GM19372 (cell line): Measurements from ENCODE around the gene IFIT1.
A peak's percentile ranks its signal among the peaks of the same experiment; 100 is the strongest.

Experiments used
- ATAC-seq: cut with Tn5 transposase; IDR thresholded peaks from one replicate; pipeline ENCODE4 v1.9.1; 2021; ENCODE audit warnings: mild to moderate bottlenecking, low read depth, moderate library complexity; ENCODE audit not compliant: unreplicated experiment

The IFIT1 gene, protein sequence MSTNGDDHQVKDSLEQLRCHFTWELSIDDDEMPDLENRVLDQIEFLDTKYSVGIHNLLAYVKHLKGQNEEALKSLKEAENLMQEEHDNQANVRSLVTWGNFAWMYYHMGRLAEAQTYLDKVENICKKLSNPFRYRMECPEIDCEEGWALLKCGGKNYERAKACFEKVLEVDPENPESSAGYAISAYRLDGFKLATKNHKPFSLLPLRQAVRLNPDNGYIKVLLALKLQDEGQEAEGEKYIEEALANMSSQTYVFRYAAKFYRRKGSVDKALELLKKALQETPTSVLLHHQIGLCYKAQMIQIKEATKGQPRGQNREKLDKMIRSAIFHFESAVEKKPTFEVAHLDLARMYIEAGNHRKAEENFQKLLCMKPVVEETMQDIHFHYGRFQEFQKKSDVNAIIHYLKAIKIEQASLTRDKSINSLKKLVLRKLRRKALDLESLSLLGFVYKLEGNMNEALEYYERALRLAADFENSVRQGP

DNA sequence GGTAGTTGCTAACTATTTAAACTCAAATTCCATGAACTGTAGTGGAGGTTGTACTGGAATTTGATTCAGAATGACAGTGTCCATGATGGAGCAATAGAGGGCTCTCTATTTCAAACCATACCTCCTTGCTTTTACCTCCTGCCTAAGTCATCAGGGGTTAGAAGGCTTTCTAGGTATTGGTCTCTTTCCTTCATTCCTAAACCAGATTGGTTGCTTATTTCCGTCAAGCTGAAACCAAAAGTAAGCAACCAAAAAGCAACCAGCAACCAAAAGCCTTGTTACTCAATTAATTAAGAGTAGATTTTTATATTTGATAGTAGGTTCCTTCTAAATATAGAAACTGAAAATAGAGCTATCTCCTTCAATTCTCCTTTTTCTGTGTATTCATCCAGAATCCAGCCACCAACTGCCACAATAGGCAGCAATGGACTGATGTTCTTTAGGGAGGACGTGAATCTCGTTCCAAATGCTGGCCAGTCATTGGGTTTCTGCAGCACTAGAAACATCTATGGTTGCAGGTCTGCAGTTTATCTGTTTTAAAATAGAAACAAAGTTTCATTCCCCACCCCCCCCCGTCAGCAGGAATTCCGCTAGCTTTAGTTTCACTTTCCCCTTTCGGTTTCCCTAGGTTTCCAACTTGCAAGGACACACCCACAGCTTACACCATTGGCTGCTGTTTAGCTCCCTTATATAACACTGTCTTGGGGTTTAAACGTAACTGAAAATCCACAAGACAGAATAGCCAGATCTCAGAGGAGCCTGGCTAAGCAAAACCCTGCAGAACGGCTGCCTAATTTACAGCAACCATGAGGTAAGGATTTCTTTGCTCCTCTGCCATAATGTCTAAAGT lies at the start of gene IFIT1:
TSS of gene IFIT1 (plus strand) at position 717 of the 850 bp plus-strand sequence. CDS start at position 807, 90 bp downstream.
- peak; percentile 87 for ATAC-seq

DNA sequence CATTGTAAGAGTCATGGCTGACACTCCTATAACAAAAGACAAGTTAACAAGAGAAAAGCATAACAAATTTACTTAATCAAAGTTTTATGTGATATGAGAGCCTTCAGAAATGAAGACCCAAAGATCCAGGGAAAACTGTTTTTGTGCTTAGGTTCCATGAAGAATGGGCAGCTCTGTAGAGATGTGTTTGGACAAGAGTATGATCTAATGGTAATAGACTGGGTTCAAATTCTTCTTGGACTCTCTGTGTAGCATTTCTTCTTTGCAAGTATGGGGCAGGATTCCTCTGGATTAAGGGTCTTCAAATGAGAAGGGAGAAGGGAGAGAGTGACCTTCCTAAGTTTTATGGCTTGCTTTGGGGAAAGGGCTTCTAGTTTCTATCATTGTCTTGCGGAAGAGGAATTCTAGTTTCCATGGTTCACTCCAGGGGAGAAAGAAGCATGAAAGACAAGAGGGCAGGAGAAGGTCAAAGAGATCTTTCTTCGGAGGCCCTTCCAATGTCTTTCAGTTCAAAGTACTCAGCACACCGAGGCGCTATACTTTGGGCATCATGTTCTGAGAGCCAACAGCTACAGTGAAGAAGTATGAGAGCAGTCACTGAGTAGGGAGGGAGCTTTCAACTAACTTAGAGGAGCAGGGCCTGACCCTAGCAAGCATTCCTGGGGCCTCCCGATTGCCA lies 49.2 kb upstream of the IFIT1 start:
- ATAC-seq = no peak

DNA sequence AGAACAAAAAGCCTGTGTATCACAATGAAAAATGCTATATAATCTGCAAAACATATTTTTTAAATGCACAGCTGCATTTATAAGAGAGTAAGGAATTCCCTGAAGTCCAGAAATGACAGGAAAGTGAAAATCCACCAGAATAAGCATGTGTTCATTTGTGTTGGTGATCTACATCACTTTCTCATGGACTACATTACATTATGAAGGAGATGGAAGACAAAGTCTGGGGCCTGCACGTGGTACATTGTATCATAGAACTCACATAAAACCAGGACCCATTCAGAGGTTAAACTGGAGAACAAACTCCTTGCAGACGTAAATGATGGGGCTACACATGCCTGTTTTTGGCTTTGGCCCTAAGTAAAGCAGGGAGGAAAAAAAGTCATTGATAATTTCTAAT lies 48.3 kb upstream of the IFIT1 start:
- no peak for ATAC-seq

DNA sequence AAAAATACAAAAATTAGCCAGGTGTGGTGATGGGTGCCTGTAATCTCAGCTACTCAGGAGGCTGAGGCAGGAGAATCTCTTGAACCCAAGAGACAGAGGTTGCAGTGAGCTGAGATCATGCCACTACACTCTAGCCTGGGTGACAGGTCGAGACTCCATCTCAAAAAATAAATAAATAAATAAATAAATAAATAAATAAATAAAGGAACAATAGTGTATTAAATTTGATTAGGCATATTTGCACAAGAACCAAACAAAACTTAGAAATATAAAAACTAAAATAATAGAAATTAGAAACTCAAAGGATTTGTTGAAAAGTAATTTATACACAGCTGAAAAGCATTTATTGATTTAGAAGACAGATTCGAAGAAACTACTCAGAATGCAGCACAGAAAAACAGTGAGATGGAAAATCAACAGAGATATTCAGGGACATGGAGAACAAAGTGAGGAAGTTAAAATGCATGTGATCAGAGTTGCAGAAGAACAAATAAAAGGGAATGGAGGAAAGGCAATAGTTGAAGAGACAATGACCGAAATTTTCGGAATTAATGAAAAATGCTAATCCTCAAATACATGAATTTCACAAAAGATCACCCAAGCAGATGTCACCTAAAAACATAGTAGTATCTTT lies 46.9 kb upstream of the IFIT1 start:
- no peak for ATAC-seq

DNA sequence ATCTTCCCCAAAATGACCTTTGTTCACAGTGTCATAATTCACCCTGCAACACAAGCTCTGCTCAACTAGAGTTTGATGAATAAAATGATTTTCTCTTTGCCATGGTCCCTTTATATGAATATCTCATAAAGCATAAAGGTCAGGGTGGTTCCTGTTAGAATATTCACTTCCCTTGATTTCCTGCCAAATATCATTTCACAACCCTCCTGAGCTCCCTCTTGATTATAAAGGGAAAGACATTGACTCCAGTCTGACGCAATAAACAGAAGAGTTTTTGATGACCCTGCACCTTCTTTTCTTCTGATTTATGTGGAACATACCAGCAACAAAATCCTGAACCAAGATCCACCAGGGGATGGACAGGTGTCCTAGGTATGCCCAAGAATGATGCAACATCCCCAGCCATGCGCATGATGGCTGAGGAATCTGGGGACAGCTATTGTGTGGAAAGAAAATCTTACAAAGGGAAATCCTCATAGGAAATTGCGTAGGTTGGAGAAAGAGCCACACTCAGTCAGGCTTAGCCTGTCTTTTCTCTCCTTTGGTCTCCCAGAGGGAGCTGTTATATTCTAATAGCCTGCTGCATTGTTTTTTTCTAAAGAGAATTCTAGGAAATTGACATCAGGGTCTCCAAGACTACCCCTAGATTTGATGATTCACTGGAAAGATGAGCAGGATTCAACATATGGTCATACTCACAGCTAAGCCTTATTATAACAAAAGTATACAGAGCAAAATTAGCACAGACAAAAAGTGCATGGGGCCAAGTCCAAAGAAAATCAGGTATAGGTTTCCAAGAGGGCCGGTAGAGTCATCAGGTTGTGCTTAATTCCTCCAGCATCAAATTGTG lies 45.8 kb upstream of the IFIT1 start:
- ATAC-seq = no peak

DNA sequence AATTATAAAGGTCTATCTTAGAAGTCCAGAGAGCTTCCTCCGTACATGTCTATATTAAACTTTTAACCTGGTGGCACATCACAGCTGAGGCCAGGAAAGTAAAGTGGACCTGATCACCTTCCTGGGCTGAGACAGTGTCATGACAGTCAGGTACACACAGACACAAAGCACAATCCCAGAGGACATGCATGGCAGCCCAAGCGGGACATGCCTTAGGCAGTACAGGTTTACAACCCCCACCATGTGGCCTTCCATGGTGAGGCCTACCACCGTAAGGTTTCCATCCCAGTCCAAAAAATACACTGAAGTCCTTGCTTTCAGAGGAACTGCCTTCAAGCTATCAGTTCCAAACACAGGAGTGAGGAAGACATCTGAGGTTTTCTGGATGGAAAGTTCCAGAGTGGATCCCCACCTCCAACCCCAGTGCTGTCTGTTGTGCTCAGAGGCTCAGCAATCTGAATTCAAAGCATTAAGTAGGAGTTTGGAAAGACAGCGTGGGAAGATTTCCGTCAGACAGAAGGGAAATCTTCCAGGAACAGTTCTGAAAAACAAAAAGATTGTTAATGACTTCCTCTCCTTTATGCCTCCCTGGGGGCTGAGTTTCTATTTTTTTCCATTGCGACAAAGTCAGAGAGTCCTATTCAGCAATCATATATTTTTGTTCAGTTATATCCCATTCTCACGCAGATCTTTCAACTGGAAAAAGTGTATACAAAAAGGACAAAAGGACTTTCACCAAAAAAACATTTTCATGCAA lies 44.5 kb upstream of the IFIT1 start:
- ATAC-seq = no peak

DNA sequence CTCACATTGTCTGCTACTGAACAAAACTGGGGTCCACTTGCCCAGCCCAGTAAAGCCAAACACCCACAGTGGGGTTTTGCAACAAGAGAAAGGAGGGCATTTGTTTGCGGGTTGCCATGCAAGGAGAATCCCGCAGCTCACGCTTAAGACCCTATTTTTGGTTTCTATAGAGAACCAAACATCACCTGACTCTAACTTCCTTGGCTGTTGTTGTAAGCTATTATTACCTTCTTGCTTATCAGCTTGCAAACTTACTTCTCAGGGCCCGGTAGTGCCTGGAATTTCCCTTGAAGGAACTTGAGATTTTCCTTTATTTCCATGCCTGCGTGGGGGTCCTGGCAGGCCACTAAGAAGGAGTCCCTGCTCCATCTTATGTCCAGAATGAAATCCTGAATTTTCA lies 43.9 kb upstream of the IFIT1 start:
- ATAC-seq = no peak

DNA sequence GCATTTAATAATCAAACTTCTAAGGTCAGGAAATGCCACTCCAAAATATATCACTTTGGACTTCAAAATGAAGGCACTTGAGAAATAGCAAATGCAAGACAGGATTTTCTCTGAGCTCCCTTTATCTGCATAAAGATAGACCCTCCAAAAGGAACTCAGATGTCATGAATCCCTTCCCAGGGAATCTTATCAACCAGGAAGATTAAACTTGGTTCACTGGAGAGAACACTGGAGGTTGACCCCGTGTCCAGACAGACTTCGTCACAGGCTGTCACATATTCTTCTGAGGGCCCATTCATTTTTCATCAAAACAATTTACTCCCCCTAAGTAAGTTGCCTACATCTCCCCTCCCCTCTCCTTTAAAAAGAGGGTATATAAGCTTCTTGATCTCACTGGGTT lies 43.4 kb upstream of the IFIT1 start:
- no peak for ATAC-seq

DNA sequence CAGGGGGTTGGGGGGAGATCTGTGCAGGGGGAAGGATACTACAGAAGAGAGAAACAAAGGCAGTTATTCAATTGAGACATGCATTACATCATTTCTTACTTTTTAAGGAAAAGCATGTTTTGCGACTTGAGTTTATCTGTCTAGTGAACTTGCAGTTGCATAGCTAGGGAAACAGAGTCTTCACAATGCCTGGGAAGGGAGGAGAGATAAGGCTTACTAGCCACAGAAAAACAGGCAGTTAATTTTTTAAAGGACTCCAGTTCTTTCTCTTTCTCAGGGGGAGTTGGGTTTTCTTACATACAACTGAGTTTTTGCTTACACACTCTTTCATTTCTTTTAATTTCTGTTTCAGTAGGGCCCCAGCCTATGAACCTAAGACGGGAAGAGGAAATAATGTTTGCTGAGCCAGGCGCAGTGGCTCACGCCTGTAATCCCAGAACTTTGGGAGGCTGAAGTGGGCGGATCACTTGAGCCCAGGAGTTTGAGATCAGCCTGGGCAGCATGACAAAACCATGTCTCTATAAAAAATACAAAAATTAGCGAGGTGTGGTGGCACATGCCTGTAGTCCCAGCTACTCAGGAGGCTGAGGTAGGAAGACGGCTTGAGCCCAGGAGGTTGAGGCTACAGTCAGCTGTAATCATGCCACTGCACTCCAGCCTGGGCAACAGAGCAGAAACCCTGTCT lies 41.6 kb upstream of the IFIT1 start:
- peak; percentile 41 for ATAC-seq

DNA sequence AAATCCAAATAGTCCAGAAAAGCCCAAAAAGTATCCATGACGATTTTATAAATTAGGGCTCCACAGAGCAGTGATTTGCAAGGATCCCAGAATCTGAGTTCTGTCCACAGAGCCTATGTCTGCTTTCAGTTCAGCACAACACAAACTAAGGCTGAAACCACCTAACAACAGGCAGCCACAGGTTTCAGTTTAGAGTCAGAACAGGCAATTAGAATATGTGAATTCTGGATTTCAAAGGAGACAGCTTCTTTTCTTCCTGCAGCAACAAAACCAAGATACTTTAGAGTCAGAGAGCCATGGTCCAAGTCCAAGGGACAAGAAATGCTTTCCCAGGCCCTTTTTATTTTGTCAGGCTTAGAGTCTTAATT lies 41.0 kb upstream of the IFIT1 start:
- peak; percentile 82 for ATAC-seq

DNA sequence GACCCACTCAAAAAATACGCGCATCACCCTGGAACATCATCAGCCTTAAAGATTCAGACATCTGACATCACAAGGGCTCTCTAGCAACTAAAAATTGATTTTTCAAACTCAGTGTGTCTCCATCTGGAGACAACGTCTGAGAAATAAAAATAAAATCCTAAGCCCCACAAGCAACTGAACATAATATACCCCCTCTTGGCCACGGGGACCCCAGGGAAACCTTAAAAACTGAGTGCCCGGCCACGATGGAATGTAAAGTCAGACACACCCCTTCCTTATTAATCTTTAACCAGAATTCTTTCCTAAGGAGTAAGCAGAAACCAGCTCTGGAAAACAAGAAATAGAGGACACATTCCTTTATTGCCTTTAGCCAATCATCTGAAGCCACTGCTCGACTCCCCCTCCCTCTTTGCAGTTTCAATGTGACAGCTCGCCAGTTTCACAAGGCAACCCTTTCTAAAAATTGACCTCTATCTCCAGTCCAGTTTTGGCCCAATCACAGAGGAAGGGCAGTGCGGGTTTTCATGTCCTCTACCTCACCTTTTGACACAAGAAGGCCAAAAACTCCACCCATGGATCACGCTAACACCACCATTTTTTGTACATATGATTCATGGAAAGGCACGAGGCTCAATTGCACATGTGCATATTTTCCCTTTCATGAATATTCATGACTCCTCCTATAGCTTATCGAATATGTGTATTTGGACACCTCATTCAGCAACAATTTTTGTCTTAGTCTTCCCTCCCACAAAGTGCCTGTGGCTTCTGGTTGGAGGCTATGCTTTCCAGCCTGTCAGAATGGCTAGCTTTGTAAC lies 40.4 kb upstream of the IFIT1 start:
- ATAC-seq = peak; percentile 46

DNA sequence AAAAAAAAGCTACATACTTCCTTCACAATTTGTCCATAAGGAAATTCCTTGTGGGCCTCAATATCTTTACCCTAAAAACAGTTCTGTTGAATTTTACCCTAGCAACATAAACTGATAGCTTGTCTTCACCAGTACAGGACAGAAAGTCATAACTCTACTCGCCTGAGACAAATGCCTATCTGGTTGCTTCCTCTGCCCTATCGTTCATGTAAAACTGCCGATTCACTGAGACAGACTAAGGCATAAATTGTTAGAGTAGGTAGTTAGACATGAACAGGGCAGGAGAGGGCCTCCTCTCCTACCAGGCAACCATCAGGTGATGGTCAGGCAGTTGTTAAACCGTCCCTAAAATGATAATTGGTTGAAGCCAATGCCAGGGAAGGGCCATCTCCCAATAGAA lies 39.6 kb upstream of the IFIT1 start:
- no peak for ATAC-seq

DNA sequence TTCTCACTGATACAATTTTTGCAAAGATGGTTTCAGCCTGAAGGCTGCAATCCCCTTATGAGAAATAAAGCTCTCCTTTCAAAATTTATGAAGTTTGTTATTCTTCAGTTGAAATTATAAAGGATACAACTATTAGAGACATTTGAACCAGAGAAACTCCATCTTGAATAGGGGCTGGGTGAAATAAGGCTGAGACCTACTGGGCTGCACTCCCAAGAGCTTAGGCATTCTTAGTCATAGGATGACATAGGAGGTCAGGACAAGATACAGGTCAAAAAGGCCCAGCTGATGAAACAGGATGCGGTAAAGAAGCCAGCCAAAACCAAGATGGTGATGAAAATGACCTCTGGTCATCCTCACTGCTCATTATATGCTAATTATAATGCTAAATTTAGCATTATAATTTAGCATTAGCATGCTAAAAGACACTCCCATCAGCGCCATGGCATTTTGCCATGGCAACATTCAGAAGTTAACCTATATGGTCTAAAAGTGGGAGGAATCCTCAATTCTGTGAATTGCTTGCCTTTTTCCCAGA lies 37.0 kb upstream of the IFIT1 start:
- ATAC-seq = no peak

DNA sequence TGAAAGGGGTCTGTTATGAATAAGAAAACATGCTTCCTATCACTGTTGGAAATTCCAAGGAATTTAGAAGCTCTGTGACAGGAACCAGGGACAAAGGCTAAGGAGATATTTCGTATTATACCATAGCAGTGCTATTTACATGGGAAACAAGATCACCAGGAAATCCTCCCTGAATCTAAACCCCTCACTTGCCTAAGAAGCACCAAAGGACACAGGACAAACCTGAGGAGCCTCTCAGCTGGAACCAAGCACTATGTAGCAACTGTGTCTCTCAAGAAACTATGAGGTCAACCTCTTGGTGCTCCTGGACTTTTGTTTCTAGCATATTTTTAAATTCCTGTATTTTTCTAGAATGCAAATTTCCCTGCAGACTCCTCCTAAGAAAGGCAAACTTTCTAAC lies 35.3 kb upstream of the IFIT1 start:
- ATAC-seq = no peak

DNA sequence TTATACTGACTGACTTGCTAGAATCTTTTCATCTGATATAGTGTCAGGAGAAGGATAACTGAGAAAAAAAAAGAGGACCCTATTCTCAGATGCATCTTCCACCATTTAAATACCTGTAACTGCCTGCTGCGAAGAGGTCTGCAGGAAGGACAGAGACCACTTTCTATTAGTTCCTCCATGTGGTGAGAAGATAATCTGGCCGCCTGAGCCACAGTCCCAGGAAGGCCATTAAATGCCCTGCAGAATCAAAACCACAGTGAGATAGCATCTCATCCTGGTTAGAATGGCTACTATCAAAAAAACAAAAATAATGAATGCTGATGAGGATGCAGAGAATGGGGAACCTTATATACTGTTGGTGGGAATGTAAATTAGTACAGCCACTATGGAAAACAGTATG lies 34.4 kb upstream of the IFIT1 start:
- no peak for ATAC-seq

DNA sequence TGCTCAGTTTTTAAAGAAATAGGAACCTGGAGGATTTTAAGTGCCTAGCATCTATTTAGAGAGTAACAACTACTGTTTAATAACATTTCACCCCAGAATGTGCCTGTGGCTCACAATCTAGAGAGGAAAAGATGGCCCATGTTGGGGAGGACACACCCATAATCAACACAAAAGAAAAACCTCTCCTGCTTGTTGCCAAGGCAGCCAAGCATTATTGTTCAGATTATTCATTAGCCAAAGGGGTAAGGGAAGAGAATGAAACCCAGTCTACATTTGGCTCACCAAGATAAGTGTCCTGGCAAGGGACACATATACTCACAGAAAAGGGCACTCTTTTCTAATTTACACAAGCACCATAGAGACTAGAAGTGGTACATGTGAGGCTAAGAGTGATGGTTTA lies 32.3 kb upstream of the IFIT1 start:
- ATAC-seq = no peak

DNA sequence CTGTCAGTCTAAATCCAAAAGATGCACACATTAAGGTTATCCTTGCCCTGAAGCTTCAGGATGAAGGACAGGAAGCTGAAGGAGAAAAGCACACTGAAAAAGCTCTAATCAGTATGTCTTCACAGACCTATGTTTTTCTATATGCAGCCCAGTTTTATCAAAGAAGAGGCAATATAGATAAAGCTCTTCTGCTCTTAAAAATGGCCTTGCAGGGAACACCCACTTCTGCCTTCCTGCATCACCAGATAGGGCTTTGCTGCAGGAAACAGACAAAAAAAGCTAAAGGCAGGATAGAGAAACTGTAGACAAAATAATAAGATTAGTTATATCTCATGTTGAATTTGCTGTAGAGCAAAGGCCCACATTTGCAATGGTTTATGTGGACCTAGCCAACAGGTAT lies 29.5 kb upstream of the IFIT1 start:
- ATAC-seq = no peak
